ENCODE results near the gene HACD3.

DNA sequence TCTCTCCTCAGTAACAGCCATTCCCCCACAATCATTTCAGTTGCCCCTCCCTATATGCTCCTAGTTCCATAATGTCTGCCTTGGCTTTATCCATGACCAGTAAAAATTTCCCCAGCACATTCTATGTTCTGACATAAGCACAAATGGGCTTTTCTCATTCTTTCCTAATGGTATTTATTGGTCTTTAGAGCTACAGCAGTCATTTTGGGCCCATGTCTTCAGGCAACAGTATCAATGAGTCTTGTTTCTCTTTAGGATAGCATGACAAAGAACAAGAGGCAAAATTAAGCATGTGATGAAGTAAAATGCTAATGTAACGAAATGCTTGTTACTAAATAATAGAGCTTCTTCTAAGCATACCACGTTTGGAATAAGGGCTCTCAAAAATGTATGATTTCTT is 20.9 kb upstream of the HACD3 start:
- TF ChIP-seq, protein P1, sequence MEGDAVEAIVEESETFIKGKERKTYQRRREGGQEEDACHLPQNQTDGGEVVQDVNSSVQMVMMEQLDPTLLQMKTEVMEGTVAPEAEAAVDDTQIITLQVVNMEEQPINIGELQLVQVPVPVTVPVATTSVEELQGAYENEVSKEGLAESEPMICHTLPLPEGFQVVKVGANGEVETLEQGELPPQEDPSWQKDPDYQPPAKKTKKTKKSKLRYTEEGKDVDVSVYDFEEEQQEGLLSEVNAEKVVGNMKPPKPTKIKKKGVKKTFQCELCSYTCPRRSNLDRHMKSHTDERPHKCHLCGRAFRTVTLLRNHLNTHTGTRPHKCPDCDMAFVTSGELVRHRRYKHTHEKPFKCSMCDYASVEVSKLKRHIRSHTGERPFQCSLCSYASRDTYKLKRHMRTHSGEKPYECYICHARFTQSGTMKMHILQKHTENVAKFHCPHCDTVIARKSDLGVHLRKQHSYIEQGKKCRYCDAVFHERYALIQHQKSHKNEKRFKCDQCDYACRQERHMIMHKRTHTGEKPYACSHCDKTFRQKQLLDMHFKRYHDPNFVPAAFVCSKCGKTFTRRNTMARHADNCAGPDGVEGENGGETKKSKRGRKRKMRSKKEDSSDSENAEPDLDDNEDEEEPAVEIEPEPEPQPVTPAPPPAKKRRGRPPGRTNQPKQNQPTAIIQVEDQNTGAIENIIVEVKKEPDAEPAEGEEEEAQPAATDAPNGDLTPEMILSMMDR (IDR thresholded peaks at IDR 0.05; ENCODE audit: low read length) = no peak
- no peak for TF ChIP-seq EZH2 (optimal IDR thresholded peaks at IDR 0.05; ENCODE audit: low read depth, low read length)
